HepG2 (cell line): ENCODE measurements around the gene ZC3H18. TPM values are rescaled to one million over a fixed set of nuclear protein-coding genes. Genes with fewer than 3 reads are reported as not detected.

ENCODE experiments used
- MAFK ChIP-seq, 2 experiments: IDR thresholded peaks in 1 of 2; conservative IDR thresholded peaks in 1 of 2; 2 replicates each; pipeline ENCODE4 v1.6.1; 2011; ENCODE audit warnings: improper control_type of control experiment in 2 of 2, low read length in 2 of 2
- MTF1 ChIP-seq: sonication (generic); formaldehyde crosslinking; IDR thresholded peaks from 2 replicates; pipeline ENCODE4 v1.5.0; 2020; ENCODE audit warnings: missing genetic modification reagents
- MTF2 ChIP-seq: sonication (generic); formaldehyde crosslinking; IDR thresholded peaks from 2 replicates; pipeline ENCODE4 v1.5.0; 2020; ENCODE audit warnings: missing genetic modification reagents, borderline replicate concordance
- RBM39 ChIP-seq: fragments of 200-400 bp; formaldehyde crosslinking; IDR thresholded peaks from one replicate; pipeline ENCODE4 v1.6.1; 2018; ENCODE audit warnings: antibody characterized with exemption, mild to moderate bottlenecking, low read depth, low read length; ENCODE audit not compliant: poor library complexity, severe bottlenecking
- RFX1 ChIP-seq: fragments of 450-650 bp; IDR thresholded peaks from 2 replicates; pipeline ENCODE4 v1.6.1; 2017
- SKI ChIP-seq: fragments of 450-650 bp; IDR thresholded peaks from one replicate; pipeline ENCODE4 v1.6.1; 2018; ENCODE audit warnings: mild to moderate bottlenecking; ENCODE audit not compliant: partially characterized antibody
- SUZ12 ChIP-seq: fragments of 150-350 bp; IDR thresholded peaks from 2 replicates; pipeline ENCODE4 v1.6.1; 2014; ENCODE audit warnings: low read depth, low read length
- SYNCRIP ChIP-seq: fragments of 200-400 bp; formaldehyde crosslinking; IDR thresholded peaks from 2 replicates; pipeline ENCODE4 v1.6.1; 2018; ENCODE audit warnings: mild to moderate bottlenecking, low read depth, low read length; ENCODE audit not compliant: insufficient read depth
- ZFAT ChIP-seq: sonication (generic); formaldehyde crosslinking; conservative IDR thresholded peaks from 2 replicates; pipeline ENCODE4 v1.8.1; 2023; ENCODE audit warnings: missing genetic modification reagents, inconsistent platforms
- ZNF124 ChIP-seq: sonication (generic); formaldehyde crosslinking; IDR thresholded peaks from 2 replicates; pipeline ENCODE4 v1.4.0; 2020; ENCODE audit warnings: missing genetic modification reagents
- ZNF282 ChIP-seq: fragments of 450-650 bp; IDR thresholded peaks from 2 replicates; pipeline ENCODE4 v1.6.1; 2018; ENCODE audit not compliant: partially characterized antibody
- ZNF549 ChIP-seq: sonication (generic); formaldehyde crosslinking; IDR thresholded peaks from 2 replicates; pipeline ENCODE4 v1.5.0; 2020; ENCODE audit warnings: missing genetic modification reagents
- ZNF782 ChIP-seq: sonication (generic); formaldehyde crosslinking; IDR thresholded peaks from 2 replicates; pipeline ENCODE4 v1.4.0; 2020; ENCODE audit warnings: missing genetic modification reagents, mild to moderate bottlenecking, borderline replicate concordance
- polyA plus RNA-seq, 8 experiments: library from polyadenylated mRNA; depleted of rRNA in 3 of 8; stranded (reverse) in 7 of 8; unstranded in 1 of 8; fragments of >200 nt; fragmentation: Illumina TruSeq in 4 of 8; extraction: Trizol in 4 of 8; gene quantifications; 2 replicates each; pipeline versions ENCODE4 v1.2.1 to v1.2.3, GENCODE V29; 2011 to 2016; ENCODE audit warnings: low read depth in 4 of 8, missing spikeins in 1 of 8, mixed read lengths in 1 of 8; ENCODE audit not compliant: insufficient read depth in 1 of 8
- total RNA-seq, 5 experiments: library from RNA; depleted of rRNA; stranded (reverse); fragments of >200 nt; fragmentation: Illumina TruSeq; extraction: Trizol; gene quantifications; 2 replicates each; pipeline ENCODE4 v1.2.3, GENCODE V29; 2016; ENCODE audit warnings: low read depth in 1 of 5
- TF ChIP-seq, protein P1 (sequence below): sonication (generic); formaldehyde crosslinking; conservative IDR thresholded peaks from 2 replicates; pipeline ENCODE4 v1.8.0; 2022; ENCODE audit warnings: missing genetic modification reagents
- TF ChIP-seq, protein P2 (sequence below): sonication (generic); formaldehyde crosslinking; IDR thresholded peaks from 2 replicates; pipeline ENCODE4 v1.5.0; 2020; ENCODE audit warnings: mild to moderate bottlenecking, missing genetic modification reagents
- TF ChIP-seq, protein P3 (sequence below): sonication (generic); formaldehyde crosslinking; IDR thresholded peaks from 2 replicates; pipeline ENCODE4 v1.8.1; 2023; ENCODE audit warnings: mild to moderate bottlenecking, missing genetic modification reagents, borderline replicate concordance
- TF ChIP-seq, protein P4 (sequence below): sonication (generic); formaldehyde crosslinking; IDR thresholded peaks from 2 replicates; pipeline ENCODE4 v1.4.0; 2020; ENCODE audit warnings: missing genetic modification reagents
- TF ChIP-seq, protein P5 (sequence below): sonication (generic); formaldehyde crosslinking; IDR thresholded peaks from 2 replicates; pipeline ENCODE4 v1.9.0; 2021; ENCODE audit warnings: mild to moderate bottlenecking, missing genetic modification reagents

ZC3H18 gene
- total and polyA plus RNA-seq, 2 of the 13 experiments (the other 11 are each of a cell fraction or from before 2014, with no cell fraction given), result 11.2 to 27.4 TPM

DNA sequence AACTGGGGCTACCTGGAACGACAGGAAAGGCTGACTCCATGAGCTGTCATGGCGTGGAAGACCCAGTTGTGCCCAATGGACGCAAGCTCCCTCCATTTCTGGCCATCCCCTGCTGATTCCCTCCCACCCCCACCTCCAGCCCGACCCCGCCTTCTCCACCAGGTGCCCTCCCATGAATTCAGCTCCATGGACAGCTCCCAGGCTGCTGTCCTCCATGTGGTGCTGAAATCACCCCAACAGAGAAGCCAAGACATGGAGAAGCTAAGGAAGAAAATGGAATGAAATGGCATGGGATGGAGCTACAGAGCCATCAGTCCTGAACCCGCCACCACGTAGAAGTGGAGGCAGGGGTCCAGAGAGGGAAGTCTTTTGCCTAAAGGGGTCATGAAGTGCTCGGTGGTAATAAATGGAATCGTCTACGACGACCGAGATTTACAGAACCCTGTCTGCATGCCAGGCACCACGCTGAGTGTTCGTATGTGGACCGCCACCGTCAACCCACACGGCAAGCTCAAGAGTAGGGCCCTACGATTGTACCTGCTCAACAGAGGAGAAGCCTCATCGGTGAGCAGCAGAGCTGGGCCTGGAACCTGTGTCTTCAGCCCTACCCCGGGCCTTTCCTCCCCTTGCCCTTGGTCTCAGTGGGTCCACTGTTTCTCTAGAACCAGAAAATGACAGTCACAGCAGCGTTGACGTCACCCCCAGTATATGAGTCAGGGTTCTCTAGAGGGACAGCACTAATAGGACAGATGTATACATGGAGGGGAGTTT, 9.3 kb upstream of the ZC3H18 start (continued):
- TF ChIP-seq, protein P1, sequence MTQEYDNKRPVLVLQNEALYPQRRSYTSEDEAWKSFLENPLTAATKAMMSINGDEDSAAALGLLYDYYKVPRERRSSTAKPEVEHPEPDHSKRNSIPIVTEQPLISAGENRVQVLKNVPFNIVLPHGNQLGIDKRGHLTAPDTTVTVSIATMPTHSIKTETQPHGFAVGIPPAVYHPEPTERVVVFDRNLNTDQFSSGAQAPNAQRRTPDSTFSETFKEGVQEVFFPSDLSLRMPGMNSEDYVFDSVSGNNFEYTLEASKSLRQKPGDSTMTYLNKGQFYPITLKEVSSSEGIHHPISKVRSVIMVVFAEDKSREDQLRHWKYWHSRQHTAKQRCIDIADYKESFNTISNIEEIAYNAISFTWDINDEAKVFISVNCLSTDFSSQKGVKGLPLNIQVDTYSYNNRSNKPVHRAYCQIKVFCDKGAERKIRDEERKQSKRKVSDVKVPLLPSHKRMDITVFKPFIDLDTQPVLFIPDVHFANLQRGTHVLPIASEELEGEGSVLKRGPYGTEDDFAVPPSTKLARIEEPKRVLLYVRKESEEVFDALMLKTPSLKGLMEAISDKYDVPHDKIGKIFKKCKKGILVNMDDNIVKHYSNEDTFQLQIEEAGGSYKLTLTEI, result no peak; the same call in 1 of the 2 replicates
- TF ChIP-seq SUZ12, result no peak
- no peak for TF ChIP-seq RBM39
- no peak for TF ChIP-seq SYNCRIP
- TF ChIP-seq RFX1, result no peak
- peak; percentile 92; the same call in 1 of the 2 replicates for TF ChIP-seq MTF2
- TF ChIP-seq, protein P2, sequence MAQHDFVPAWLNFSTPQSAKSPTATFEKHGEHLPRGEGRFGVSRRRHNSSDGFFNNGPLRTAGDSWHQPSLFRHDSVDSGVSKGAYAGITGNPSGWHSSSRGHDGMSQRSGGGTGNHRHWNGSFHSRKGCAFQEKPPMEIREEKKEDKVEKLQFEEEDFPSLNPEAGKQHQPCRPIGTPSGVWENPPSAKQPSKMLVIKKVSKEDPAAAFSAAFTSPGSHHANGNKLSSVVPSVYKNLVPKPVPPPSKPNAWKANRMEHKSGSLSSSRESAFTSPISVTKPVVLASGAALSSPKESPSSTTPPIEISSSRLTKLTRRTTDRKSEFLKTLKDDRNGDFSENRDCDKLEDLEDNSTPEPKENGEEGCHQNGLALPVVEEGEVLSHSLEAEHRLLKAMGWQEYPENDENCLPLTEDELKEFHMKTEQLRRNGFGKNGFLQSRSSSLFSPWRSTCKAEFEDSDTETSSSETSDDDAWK (CRISPR knock-in tag), result no peak
- TF ChIP-seq, protein P3, sequence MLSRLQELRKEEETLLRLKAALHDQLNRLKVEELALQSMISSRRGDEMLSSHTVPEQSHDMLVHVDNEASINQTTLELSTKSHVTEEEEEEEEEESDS (CRISPR knock-in tag), result peak; percentile 98
- TF ChIP-seq SKI, result no peak
- TF ChIP-seq MTF1 (CRISPR knock-in tag), result peak; percentile 98
- peak; percentile 99; the same call in 1 of the 2 replicates for TF ChIP-seq ZNF782 (CRISPR knock-in tag)
- peak; percentile 99 for TF ChIP-seq ZNF124 (CRISPR knock-in tag)
- TF ChIP-seq, protein P4, sequence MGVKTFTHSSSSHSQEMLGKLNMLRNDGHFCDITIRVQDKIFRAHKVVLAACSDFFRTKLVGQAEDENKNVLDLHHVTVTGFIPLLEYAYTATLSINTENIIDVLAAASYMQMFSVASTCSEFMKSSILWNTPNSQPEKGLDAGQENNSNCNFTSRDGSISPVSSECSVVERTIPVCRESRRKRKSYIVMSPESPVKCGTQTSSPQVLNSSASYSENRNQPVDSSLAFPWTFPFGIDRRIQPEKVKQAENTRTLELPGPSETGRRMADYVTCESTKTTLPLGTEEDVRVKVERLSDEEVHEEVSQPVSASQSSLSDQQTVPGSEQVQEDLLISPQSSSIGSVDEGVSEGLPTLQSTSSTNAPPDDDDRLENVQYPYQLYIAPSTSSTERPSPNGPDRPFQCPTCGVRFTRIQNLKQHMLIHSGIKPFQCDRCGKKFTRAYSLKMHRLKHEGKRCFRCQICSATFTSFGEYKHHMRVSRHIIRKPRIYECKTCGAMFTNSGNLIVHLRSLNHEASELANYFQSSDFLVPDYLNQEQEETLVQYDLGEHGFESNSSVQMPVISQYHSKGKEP (CRISPR knock-in tag), result peak; percentile 99
- TF ChIP-seq ZNF282, result no peak
- TF ChIP-seq ZFAT (CRISPR knock-in tag), result peak; percentile 95
- TF ChIP-seq ZNF549 (CRISPR knock-in tag), result peak; percentile 87; the same call in 1 of the 2 replicates
- TF ChIP-seq, protein P5, sequence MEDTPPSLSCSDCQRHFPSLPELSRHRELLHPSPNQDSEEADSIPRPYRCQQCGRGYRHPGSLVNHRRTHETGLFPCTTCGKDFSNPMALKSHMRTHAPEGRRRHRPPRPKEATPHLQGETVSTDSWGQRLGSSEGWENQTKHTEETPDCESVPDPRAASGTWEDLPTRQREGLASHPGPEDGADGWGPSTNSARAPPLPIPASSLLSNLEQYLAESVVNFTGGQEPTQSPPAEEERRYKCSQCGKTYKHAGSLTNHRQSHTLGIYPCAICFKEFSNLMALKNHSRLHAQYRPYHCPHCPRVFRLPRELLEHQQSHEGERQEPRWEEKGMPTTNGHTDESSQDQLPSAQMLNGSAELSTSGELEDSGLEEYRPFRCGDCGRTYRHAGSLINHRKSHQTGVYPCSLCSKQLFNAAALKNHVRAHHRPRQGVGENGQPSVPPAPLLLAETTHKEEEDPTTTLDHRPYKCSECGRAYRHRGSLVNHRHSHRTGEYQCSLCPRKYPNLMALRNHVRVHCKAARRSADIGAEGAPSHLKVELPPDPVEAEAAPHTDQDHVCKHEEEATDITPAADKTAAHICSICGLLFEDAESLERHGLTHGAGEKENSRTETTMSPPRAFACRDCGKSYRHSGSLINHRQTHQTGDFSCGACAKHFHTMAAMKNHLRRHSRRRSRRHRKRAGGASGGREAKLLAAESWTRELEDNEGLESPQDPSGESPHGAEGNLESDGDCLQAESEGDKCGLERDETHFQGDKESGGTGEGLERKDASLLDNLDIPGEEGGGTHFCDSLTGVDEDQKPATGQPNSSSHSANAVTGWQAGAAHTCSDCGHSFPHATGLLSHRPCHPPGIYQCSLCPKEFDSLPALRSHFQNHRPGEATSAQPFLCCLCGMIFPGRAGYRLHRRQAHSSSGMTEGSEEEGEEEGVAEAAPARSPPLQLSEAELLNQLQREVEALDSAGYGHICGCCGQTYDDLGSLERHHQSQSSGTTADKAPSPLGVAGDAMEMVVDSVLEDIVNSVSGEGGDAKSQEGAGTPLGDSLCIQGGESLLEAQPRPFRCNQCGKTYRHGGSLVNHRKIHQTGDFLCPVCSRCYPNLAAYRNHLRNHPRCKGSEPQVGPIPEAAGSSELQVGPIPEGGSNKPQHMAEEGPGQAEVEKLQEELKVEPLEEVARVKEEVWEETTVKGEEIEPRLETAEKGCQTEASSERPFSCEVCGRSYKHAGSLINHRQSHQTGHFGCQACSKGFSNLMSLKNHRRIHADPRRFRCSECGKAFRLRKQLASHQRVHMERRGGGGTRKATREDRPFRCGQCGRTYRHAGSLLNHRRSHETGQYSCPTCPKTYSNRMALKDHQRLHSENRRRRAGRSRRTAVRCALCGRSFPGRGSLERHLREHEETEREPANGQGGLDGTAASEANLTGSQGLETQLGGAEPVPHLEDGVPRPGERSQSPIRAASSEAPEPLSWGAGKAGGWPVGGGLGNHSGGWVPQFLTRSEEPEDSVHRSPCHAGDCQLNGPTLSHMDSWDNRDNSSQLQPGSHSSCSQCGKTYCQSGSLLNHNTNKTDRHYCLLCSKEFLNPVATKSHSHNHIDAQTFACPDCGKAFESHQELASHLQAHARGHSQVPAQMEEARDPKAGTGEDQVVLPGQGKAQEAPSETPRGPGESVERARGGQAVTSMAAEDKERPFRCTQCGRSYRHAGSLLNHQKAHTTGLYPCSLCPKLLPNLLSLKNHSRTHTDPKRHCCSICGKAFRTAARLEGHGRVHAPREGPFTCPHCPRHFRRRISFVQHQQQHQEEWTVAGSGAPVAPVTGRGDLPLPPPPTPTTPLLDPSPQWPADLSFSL (CRISPR knock-in tag), result peak; percentile 78; the same call in 1 of the 2 replicates
- TF ChIP-seq MAFK (conservative IDR thresholded peaks at IDR 0.05 in 1 of 2, IDR thresholded peaks at IDR 0.05 in 1 of 2; ENCODE audit: low read length in 2 of 2), result no peak
